Keratinocyte (primary cell): ENCODE results near the gene VPS13C. TPM values are rescaled to one million over a fixed set of nuclear protein-coding genes. Genes with fewer than 3 reads are reported as not detected.

Experiments
- DNase-seq: peaks from one replicate; pipeline ENCODE4 v3.0.0-alpha.2; 2011; ENCODE audit warnings: low read depth, missing footprints, low spot score
- FAIRE-seq: peaks from 2 replicates; lab custom pipeline; 2011; peaks lifted over from hg19 to GRCh38; lab: Jason Lieb, UNC
- H2AFZ ChIP-seq: 2 replicates; pipeline ENCODE4 v1.6.0; 2012; ENCODE audit warnings: low read length, control low read depth, inconsistent platforms; ENCODE audit not compliant: control insufficient read depth
- H3K27ac ChIP-seq: 2 replicates; pipeline ENCODE4 v1.5.1; 2011; ENCODE audit warnings: low read length; ENCODE audit not compliant: control insufficient read depth, insufficient read depth
- H3K27me3 ChIP-seq: 3 replicates; pipeline ENCODE4 v1.6.0; 2011; ENCODE audit warnings: low read length; ENCODE audit not compliant: control insufficient read depth, insufficient read depth; ENCODE audit errors: extremely low read depth
- H3K36me3 ChIP-seq, 2 experiments: 2 replicates in 1 of 2; 3 replicates in 1 of 2; pipeline ENCODE4 v1.5.1; 2011; ENCODE audit warnings: low read length in 2 of 2, mild to moderate bottlenecking in 1 of 2; ENCODE audit not compliant: control insufficient read depth in 2 of 2, insufficient read depth in 2 of 2; ENCODE audit errors: extremely low read depth in 1 of 2
- H3K4me1 ChIP-seq: 3 replicates; pipeline ENCODE4 v1.5.1; 2011; ENCODE audit warnings: low read length; ENCODE audit not compliant: control insufficient read depth, insufficient read depth; ENCODE audit errors: extremely low read depth
- H3K4me2 ChIP-seq: 3 replicates; pipeline ENCODE4 v1.6.0; 2011; ENCODE audit warnings: low read depth, low read length; ENCODE audit not compliant: control insufficient read depth, insufficient read depth; ENCODE audit errors: extremely low read depth
- H3K4me3 ChIP-seq, 3 experiments: fragments of 200-600 bp in 1 of 3; sonication (generic) in 1 of 3; 2 replicates in 2 of 3; 3 replicates in 1 of 3; pipeline ENCODE4 v1.5.1; 2011 to 2016; ENCODE audit warnings: low read length in 3 of 3, mild to moderate bottlenecking in 3 of 3, control low read depth in 2 of 3, inconsistent platforms in 1 of 3, low read depth in 1 of 3, mixed read lengths in 1 of 3, mixed run types in 1 of 3, moderate library complexity in 1 of 3; ENCODE audit not compliant: control insufficient read depth in 2 of 3, insufficient read depth in 2 of 3; ENCODE audit errors: extremely low read depth in 1 of 3
- H3K79me2 ChIP-seq: 2 replicates; pipeline ENCODE4 v1.6.0; 2012; ENCODE audit warnings: low read length; ENCODE audit not compliant: control insufficient read depth, insufficient read depth
- H3K9ac ChIP-seq: 3 replicates; pipeline ENCODE4 v1.6.0; 2011; ENCODE audit warnings: low read length; ENCODE audit not compliant: control insufficient read depth, insufficient read depth; ENCODE audit errors: extremely low read depth
- H3K9me1 ChIP-seq: 3 replicates; pipeline ENCODE4 v1.6.0; 2011; ENCODE audit warnings: low read length; ENCODE audit not compliant: control insufficient read depth, insufficient read depth; ENCODE audit errors: extremely low read depth
- H3K9me3 ChIP-seq: 2 replicates; pipeline ENCODE4 v1.5.1; 2012; ENCODE audit warnings: low read depth, low read length; ENCODE audit not compliant: control insufficient read depth
- H4K20me1 ChIP-seq: 3 replicates; pipeline ENCODE4 v1.6.0; 2011; ENCODE audit warnings: low read length; ENCODE audit not compliant: control insufficient read depth, insufficient read depth; ENCODE audit errors: extremely low read depth
- EZH2 ChIP-seq: IDR thresholded peaks from one replicate; pipeline ENCODE4 v1.6.1; 2012; ENCODE audit warnings: inconsistent platforms, mild to moderate bottlenecking, low read length, moderate library complexity
- dilution Hi-C: fragments of 300-500 bp; cut with MboI; formaldehyde crosslinking; loops from one replicate; pipeline ENCODE4 v1.7.0; 2020; ENCODE audit warnings: low sequenced_read_pairs; ENCODE audit not compliant: extremely low pct_ligation_motif_present
- polyA plus RNA-seq, 5 experiments: library from polyadenylated mRNA; depleted of rRNA in 3 of 5; stranded (reverse) in 3 of 5; stranded (forward) in 1 of 5; unstranded in 1 of 5; fragments of >200 nt; gene quantifications; 1 replicate in 1 of 5; 2 replicates in 3 of 5; 3 replicates in 1 of 5; pipeline versions ENCODE4 v1.2.1 to v1.2.3, GENCODE V29; 2011 to 2012; ENCODE audit warnings: missing spikeins in 2 of 5, low read depth in 1 of 5, low replicate concordance in 1 of 5
- TF ChIP-seq, protein P1 (sequence below), 3 experiments: IDR thresholded peaks in 1 of 3; conservative IDR thresholded peaks in 1 of 3; optimal IDR thresholded peaks in 1 of 3; 2 replicates in 2 of 3; 3 replicates in 1 of 3; pipeline versions ENCODE3 to v1.5.1; 2011; ENCODE audit warnings: low read length in 3 of 3, mild to moderate bottlenecking in 3 of 3, moderate library complexity in 2 of 3, control low read depth in 1 of 3, inconsistent platforms in 1 of 3; ENCODE audit not compliant: insufficient read depth in 2 of 3; ENCODE audit errors: extremely low read depth in 1 of 3

VPS13C gene
- polyA plus RNA-seq, 1 donor (not counting 4 experiments of a cell fraction or from before 2014, with no cell fraction given), result 13.5 TPM

DNA sequence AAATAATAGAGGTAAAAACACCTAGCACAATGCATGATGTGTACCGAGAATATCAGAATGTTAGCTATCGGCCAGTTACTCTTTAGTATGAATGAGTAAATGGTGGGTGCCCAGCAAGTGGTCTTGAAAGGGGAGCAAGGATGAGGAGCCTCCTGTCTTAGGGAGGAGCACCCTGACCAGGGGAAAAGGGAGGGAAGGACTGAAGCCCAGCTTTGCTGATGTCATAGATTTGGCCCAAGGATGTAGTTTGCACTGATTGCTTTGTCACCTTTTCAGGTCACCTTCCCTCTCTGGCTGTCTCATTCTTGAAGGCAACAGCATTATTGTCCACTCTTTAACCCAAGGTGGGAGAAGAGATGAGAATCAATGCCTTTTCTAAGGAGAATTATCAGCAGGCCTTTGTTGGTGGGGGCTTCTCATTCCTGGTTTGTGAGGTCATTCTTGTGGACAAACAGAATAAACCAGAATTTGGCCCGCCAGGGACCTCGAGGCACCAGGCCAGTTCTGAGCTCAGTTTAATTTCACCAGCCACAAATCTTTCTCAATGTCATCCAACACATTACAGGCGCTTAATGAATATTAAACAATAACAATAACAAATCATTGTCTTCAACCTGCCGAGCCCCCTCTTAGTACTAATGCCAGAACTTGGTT lies 231.3 kb downstream of the VPS13C start:
- Histone ChIP-seq H3K9me1 (no peaks in the 10 kb centered on the region), H3K4me1 (no peaks in the 10 kb centered on the region), H2AFZ (no peak overlapping the region), H3K4me3 (no peak overlapping the region), H3K27ac (no peak overlapping the region), H3K27me3 (peaks cover 5% of the 10 kb centered on the region), H3K9ac (no peak overlapping the region), H3K79me2 (no peaks in the 10 kb centered on the region), H4K20me1 (no peaks in the 10 kb centered on the region), H3K36me3 (no peaks in the 10 kb centered on the region), H3K9me3 (no peaks in the 10 kb centered on the region), H3K4me2 (no peak overlapping the region)
- TF ChIP-seq, protein P1, sequence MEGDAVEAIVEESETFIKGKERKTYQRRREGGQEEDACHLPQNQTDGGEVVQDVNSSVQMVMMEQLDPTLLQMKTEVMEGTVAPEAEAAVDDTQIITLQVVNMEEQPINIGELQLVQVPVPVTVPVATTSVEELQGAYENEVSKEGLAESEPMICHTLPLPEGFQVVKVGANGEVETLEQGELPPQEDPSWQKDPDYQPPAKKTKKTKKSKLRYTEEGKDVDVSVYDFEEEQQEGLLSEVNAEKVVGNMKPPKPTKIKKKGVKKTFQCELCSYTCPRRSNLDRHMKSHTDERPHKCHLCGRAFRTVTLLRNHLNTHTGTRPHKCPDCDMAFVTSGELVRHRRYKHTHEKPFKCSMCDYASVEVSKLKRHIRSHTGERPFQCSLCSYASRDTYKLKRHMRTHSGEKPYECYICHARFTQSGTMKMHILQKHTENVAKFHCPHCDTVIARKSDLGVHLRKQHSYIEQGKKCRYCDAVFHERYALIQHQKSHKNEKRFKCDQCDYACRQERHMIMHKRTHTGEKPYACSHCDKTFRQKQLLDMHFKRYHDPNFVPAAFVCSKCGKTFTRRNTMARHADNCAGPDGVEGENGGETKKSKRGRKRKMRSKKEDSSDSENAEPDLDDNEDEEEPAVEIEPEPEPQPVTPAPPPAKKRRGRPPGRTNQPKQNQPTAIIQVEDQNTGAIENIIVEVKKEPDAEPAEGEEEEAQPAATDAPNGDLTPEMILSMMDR (optimal IDR thresholded peaks at IDR 0.05 in 1 of 3, IDR thresholded peaks at IDR 0.05 in 1 of 3, conservative IDR thresholded peaks at IDR 0.05 in 1 of 3; ENCODE audit: extremely low read depth in 1 of 3, insufficient read depth in 2 of 3, low read length in 3 of 3), result no peak
- TF ChIP-seq EZH2, result no peak
- dilution Hi-C loops, result no loop called here
- FAIRE-seq, result no peak
- no peak for DNase-seq

DNA sequence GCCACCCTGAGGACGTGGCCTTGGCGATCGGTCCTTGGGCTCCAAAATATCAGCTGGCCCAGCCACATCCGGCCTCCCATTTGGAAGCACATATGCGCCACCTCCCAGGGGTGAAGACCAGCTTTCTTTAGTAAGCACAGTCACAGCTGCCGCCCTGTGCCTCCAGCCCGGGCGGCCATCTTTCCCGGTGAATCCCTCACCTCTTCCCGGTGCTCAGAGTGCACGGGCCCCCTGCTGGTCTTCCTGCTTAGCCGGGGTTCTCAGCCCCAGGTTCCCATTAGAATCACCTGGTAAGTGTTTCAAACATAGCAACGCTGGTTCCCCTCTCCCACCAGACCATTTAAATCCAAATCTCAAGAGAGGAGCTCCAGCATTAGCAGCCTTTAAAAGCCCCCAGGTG lies 232.2 kb downstream of the VPS13C start:
- no peaks in the 10 kb centered on the region for H4K20me1 ChIP-seq
- H3K79me2 ChIP-seq, result no peaks in the 10 kb centered on the region
- DNase-seq, result no peak
- H3K27ac ChIP-seq, result no peak overlapping the region
- no peak overlapping the region for H3K9ac ChIP-seq
- no peak overlapping the region for H3K4me3 ChIP-seq
- H3K9me1 ChIP-seq, result no peaks in the 10 kb centered on the region
- no peaks in the 10 kb centered on the region for H3K36me3 ChIP-seq
- H3K9me3 ChIP-seq, result no peaks in the 10 kb centered on the region
- H3K4me2 ChIP-seq, result no peak overlapping the region
- no peak for FAIRE-seq
- H3K4me1 ChIP-seq, result no peaks in the 10 kb centered on the region
- no peak overlapping the region for H2AFZ ChIP-seq
- peaks cover 9% of the 10 kb centered on the region for H3K27me3 ChIP-seq
- dilution Hi-C loops, result no loop called here
- TF ChIP-seq, protein P1 (optimal IDR thresholded peaks at IDR 0.05 in 1 of 3, IDR thresholded peaks at IDR 0.05 in 1 of 3, conservative IDR thresholded peaks at IDR 0.05 in 1 of 3; ENCODE audit: extremely low read depth in 1 of 3, insufficient read depth in 2 of 3, low read length in 3 of 3), result peak in 1 of 3 experiments; percentile 21
- no peak for TF ChIP-seq EZH2
